GM19397 (cell line): ENCODE measurements around the gene BOLA1.
"Not testable (repeated sequence)": the region's sequence is repeated elsewhere in the genome, so short reads cannot be mapped to it uniquely, and the experiment has no call there.

Experiments
- ATAC-seq: cut with Tn5 transposase; IDR thresholded peaks from one replicate; pipeline ENCODE4 v1.9.1; 2021; ENCODE audit warnings: mild to moderate bottlenecking, moderate library complexity; ENCODE audit not compliant: unreplicated experiment

The BOLA1 gene

GRCh38 chr1:149886396-149887195 is 12.8 kb upstream of the BOLA1 start:
- ATAC-seq: peak; percentile 55

- ATAC-seq: not testable (repeated sequence)
Measured at GRCh38 chr1:149887196-149887455, 12.2 kb upstream of the BOLA1 start.

- peak; percentile 40 for ATAC-seq
Measured at GRCh38 chr1:149887456-149888246, 11.7 kb upstream of the BOLA1 start.

GRCh38 chr1:149888247-149888998 is 10.9 kb upstream of the BOLA1 start:
- peak; percentile 18 for ATAC-seq

GRCh38 chr1:149888999-149889289 is 10.4 kb upstream of the BOLA1 start:
- no peak for ATAC-seq

- no peak for ATAC-seq
Measured at GRCh38 chr1:149896575-149896974, 2.8 kb upstream of the BOLA1 start.

GRCh38 chr1:149903836-149904491 is 4.6 kb downstream of the BOLA1 start:
- no peak for ATAC-seq

- ATAC-seq: no peak
Measured at GRCh38 chr1:149906570-149907075, 7.3 kb downstream of the BOLA1 start.

- no peak for ATAC-seq
Measured at GRCh38 chr1:149914545-149914944, 15.2 kb downstream of the BOLA1 start.

GRCh38 chr1:149915429-149916192 is 16.2 kb downstream of the BOLA1 start:
- ATAC-seq: no peak

GRCh38 chr1:149916193-149916897 is 17.0 kb downstream of the BOLA1 start:
- no peak for ATAC-seq

GRCh38 chr1:149916898-149917252 is 17.5 kb downstream of the BOLA1 start:
- ATAC-seq: no peak

GRCh38 chr1:149917571-149918144 is 18.3 kb downstream of the BOLA1 start, which contains the start of gene SV2A:
TSS of gene SV2A (minus strand) at chr1:149917844. CDS start at chr1:149913840, 4,004 bp downstream.
- ATAC-seq: no peak

GRCh38 chr1:149923626-149924025 is 24.3 kb downstream of the BOLA1 start:
- no peak for ATAC-seq

- no peak for ATAC-seq
Measured at GRCh38 chr1:149925345-149925744, 26.0 kb downstream of the BOLA1 start.

GRCh38 chr1:149925751-149926150 is 26.4 kb downstream of the BOLA1 start:
- no peak for ATAC-seq

- no peak for ATAC-seq
Measured at GRCh38 chr1:149926296-149926695, 26.9 kb downstream of the BOLA1 start.

GRCh38 chr1:149927056-149927562 is 27.7 kb downstream of the BOLA1 start:
- ATAC-seq: no peak
